ENCODE data around the gene CPEB4. TPM values are rescaled to one million over a fixed set of nuclear protein-coding genes. Genes with fewer than 3 reads are reported as not detected.

The CPEB4 gene
- total and polyA plus RNA-seq, 2 of the 8 experiments (the other 6 are each of a cell fraction or from before 2014, with no cell fraction given) = 8.4 to 13.4 TPM

DNA sequence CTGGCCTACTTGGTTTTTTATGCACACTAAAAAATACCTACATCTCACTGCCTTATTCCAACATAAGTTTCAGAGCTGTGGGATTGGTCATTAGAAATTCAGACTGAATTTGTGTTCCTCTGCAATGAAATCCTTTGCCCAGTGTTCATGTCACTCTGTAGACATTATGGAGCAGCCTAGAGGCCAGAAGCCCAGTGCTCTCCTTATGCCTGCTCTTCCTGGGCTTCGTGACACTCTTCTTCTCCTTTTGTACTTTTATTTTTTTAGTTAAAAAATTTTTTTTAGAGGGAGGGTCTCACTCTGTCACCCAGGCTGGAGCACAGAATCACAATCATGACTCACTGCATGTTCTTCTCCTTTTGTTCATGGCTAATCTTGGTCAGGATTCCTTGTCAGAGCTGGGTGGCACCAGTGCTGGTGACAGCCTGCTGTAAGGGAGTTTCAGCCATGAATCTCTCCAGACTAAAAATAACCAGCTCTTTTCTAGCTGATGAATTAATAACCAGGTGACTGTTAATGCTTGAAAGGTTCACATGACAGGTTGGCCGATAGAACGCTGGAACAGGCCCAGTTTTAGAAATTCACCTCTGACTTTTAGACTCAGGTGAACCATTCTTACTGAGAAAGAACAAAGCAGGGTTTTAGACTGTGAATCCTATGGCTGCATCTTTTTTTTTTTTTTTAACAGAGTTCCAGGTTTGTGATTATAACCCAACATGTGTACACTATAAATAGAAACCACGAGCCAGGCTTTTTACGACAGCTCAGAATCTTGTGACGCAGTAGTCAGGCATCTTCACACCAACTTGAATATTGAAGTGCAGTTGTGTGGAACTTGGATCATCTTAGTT, 66.7 kb downstream of the CPEB4 start (continued):
- TF ChIP-seq, protein P1, sequence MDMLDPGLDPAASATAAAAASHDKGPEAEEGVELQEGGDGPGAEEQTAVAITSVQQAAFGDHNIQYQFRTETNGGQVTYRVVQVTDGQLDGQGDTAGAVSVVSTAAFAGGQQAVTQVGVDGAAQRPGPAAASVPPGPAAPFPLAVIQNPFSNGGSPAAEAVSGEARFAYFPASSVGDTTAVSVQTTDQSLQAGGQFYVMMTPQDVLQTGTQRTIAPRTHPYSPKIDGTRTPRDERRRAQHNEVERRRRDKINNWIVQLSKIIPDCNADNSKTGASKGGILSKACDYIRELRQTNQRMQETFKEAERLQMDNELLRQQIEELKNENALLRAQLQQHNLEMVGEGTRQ (IDR thresholded peaks at IDR 0.05; ENCODE audit: low read length) = no peak

Data from H1 (cell line).